Upper lobe of right lung (tissue), 1 donor: ENCODE results near the gene ERGIC2. TPM values are rescaled to one million over a fixed set of nuclear protein-coding genes. Genes with fewer than 3 reads are reported as not detected.

Experiments used
- ATAC-seq: fragments of 200-7000 bp; cut with Tn5 transposase; one replicate; pipeline ENCODE4 v1.9.1; 2020; ENCODE audit warnings: mild to moderate bottlenecking, moderate library complexity
- DNase-seq: peaks from one replicate; pipeline ENCODE4 v3.0.0-alpha.2; 2020
- H3K27ac ChIP-seq: fragments of 200-600 bp; one replicate; pipeline ENCODE4 v1.8.0; 2022
- H3K27me3 ChIP-seq: fragments of 200-600 bp; one replicate; pipeline ENCODE4 v1.8.0; 2022; ENCODE audit warnings: mild to moderate bottlenecking
- H3K36me3 ChIP-seq: fragments of 200-600 bp; one replicate; pipeline ENCODE4 v1.8.0; 2022
- H3K4me1 ChIP-seq: fragments of 200-600 bp; one replicate; pipeline ENCODE4 v1.8.0; 2022
- H3K4me3 ChIP-seq: fragments of 200-600 bp; one replicate; pipeline ENCODE4 v1.8.0; 2022; ENCODE audit warnings: mild to moderate bottlenecking
- H3K9me3 ChIP-seq: fragments of 200-600 bp; one replicate; pipeline ENCODE4 v1.8.0; 2022
- CTCF ChIP-seq: fragments of 200-600 bp; IDR thresholded peaks from one replicate; pipeline ENCODE4 v1.8.0; 2022; ENCODE audit warnings: antibody characterized with exemption
- intact Hi-C: fragments of 100-400 bp; cut with DNase I; formaldehyde crosslinking; loops from one replicate; pipeline ENCODE4 v1.11.0; 2022
- total RNA-seq: library from RNA; stranded (reverse); fragmentation: NEBNext Ultra II Directional; extraction: Animal tissue kit (Norgen Biotek cat#: 25700); gene quantifications from one replicate; pipeline ENCODE4 v1.2.1, GENCODE V29; 2021
- donor health status: DM: no; HTN: yes; CAD: no; lungs with severe emphysema.

The ERGIC2 gene
- total RNA-seq, 1 donor from 2014 or later: 64.0 TPM

GRCh38 chr12:29322157-29322556, 58.8 kb downstream of the ERGIC2 start:
- H3K9me3 ChIP-seq: no peaks in the 10 kb centered on the region
- intact Hi-C loops: no loop called here
- no peak for TF ChIP-seq CTCF
- no peak for DNase-seq
- no peak overlapping the region for H3K27ac ChIP-seq
- H3K27me3 ChIP-seq: no peaks in the 10 kb centered on the region
- ATAC-seq: no peak
- H3K4me1 ChIP-seq: no peaks in the 10 kb centered on the region
- H3K4me3 ChIP-seq: no peak overlapping the region
- no peaks in the 10 kb centered on the region for H3K36me3 ChIP-seq

- ATAC-seq: no peak
These were observed 60.5 kb downstream of the ERGIC2 start for GRCh38 chr12:29320295-29321085.

GRCh38 chr12:29317556-29318363, 63.2 kb downstream of the ERGIC2 start:
- no peaks in the 10 kb centered on the region for H3K27me3 ChIP-seq

More at GRCh38 chr12:29320295-29321085, 60.5 kb downstream of the ERGIC2 start:
- Histone ChIP-seq H3K9me3 (no peaks in the 10 kb centered on the region), H3K4me1 (no peaks in the 10 kb centered on the region), H3K36me3 (no peaks in the 10 kb centered on the region), H3K27ac (no peak overlapping the region), H3K4me3 (no peak overlapping the region), H3K27me3 (no peaks in the 10 kb centered on the region)
- no peak for TF ChIP-seq CTCF
- intact Hi-C loops: no loop called here
- DNase-seq: no peak

GRCh38 chr12:29316752-29317151, 64.2 kb downstream of the ERGIC2 start:
- no peaks in the 10 kb centered on the region for H3K36me3 ChIP-seq
- H3K4me3 ChIP-seq: no peak overlapping the region
- DNase-seq: no peak
- no peak for ATAC-seq
- no peak for TF ChIP-seq CTCF
- H3K4me1 ChIP-seq: no peaks in the 10 kb centered on the region
- intact Hi-C loops: loop anchor here (10.0 kb wide), 1 partner anchor 232 kb away; no protein-coding TSS in a partner anchor
- H3K27me3 ChIP-seq: no peaks in the 10 kb centered on the region
- no peaks in the 10 kb centered on the region for H3K9me3 ChIP-seq
- H3K27ac ChIP-seq: no peak overlapping the region

More at GRCh38 chr12:29317556-29318363, 63.2 kb downstream of the ERGIC2 start:
- Histone ChIP-seq H3K27ac (no peak overlapping the region), H3K4me1 (no peaks in the 10 kb centered on the region), H3K9me3 (no peaks in the 10 kb centered on the region), H3K36me3 (no peaks in the 10 kb centered on the region), H3K4me3 (no peak overlapping the region)
- intact Hi-C loops: loop anchor here (10.0 kb wide), 1 partner anchor 233 kb away; no protein-coding TSS in a partner anchor
- peak; percentile 76 for TF ChIP-seq CTCF
- ATAC-seq: peak; percentile 98
- no peak for DNase-seq

GRCh38 chr12:29314416-29314815, 66.6 kb downstream of the ERGIC2 start:
- ATAC-seq (no peak), DNase-seq (no peak)
- no peak for TF ChIP-seq CTCF
- Histone ChIP-seq H3K27ac (no peak overlapping the region), H3K4me3 (no peak overlapping the region), H3K9me3 (no peaks in the 10 kb centered on the region), H3K4me1 (no peaks in the 10 kb centered on the region), H3K27me3 (no peaks in the 10 kb centered on the region), H3K36me3 (no peaks in the 10 kb centered on the region)
- intact Hi-C loops: loop anchor here (10.0 kb wide), 1 partner anchor 230 kb away; no protein-coding TSS in a partner anchor
